Activated CD4-positive, alpha-beta T cell treated with anti-CD3 and anti-CD28 coated beads, Interleukin-2, Interleukin-4, amounts not matched to agents 100 ng/mL and 50 ng/mL, durations not matched to agents 16 hours and 8 hours (primary cell): ENCODE measurements around the gene BRINP3.

ENCODE experiments used
- DNase-seq: peaks from one replicate; pipeline ENCODE4 v3.0.0-alpha.2; 2020; ENCODE audit warnings: low spot score

Gene BRINP3

GRCh38 chr1:190452272-190452848 lies 25.3 kb downstream of the BRINP3 start:
- DNase-seq = no peak

- no peak for DNase-seq
Measured at GRCh38 chr1:190444464-190444863, 33.2 kb downstream of the BRINP3 start.

- no peak for DNase-seq
Measured at GRCh38 chr1:190439447-190439846, 38.2 kb downstream of the BRINP3 start.

- DNase-seq = no peak
Measured at GRCh38 chr1:190436615-190437014, 41.0 kb downstream of the BRINP3 start.

GRCh38 chr1:190429932-190430331 lies 47.7 kb downstream of the BRINP3 start:
- DNase-seq = no peak

- DNase-seq = no peak
Measured at GRCh38 chr1:190429141-190429540, 48.5 kb downstream of the BRINP3 start.

- no peak for DNase-seq
Measured at GRCh38 chr1:190416239-190416638, 61.4 kb downstream of the BRINP3 start.

- DNase-seq = no peak
Measured at GRCh38 chr1:190413142-190413541, 64.5 kb downstream of the BRINP3 start.

GRCh38 chr1:190403402-190403801 lies 74.3 kb downstream of the BRINP3 start:
- DNase-seq = no peak

GRCh38 chr1:190399233-190399632 lies 78.4 kb downstream of the BRINP3 start:
- DNase-seq = no peak

GRCh38 chr1:190391582-190391981 lies 86.1 kb downstream of the BRINP3 start:
- DNase-seq = no peak

- DNase-seq = no peak
Measured at GRCh38 chr1:190377991-190378390, 99.7 kb downstream of the BRINP3 start.

GRCh38 chr1:190377294-190377693 lies 100.4 kb downstream of the BRINP3 start:
- DNase-seq = no peak

- no peak for DNase-seq
Measured at GRCh38 chr1:190376044-190376443, 101.6 kb downstream of the BRINP3 start.

- no peak for DNase-seq
Measured at GRCh38 chr1:190373705-190374336, 103.8 kb downstream of the BRINP3 start.

- DNase-seq = no peak
Measured at GRCh38 chr1:190367200-190367599, 110.5 kb downstream of the BRINP3 start.

- DNase-seq = no peak
Measured at GRCh38 chr1:190365283-190365682, 112.4 kb downstream of the BRINP3 start.

GRCh38 chr1:190353538-190354101 lies 124.0 kb downstream of the BRINP3 start:
- DNase-seq = no peak

GRCh38 chr1:190344454-190344853 lies 133.2 kb downstream of the BRINP3 start:
- DNase-seq = no peak

GRCh38 chr1:190338829-190339228 lies 138.8 kb downstream of the BRINP3 start:
- DNase-seq = no peak

GRCh38 chr1:190328871-190329270 lies 148.8 kb downstream of the BRINP3 start:
- no peak for DNase-seq

GRCh38 chr1:190328361-190328760 lies 149.3 kb downstream of the BRINP3 start:
- DNase-seq = no peak

- DNase-seq = no peak
Measured at GRCh38 chr1:190327271-190327670, 150.4 kb downstream of the BRINP3 start.

- DNase-seq = no peak
Measured at GRCh38 chr1:190323530-190323929, 154.1 kb downstream of the BRINP3 start.
